Left hindlimb (tissue), 1 donor: ENCODE results near the gene HEXIM1.

Source experiments
- DNase-seq: peaks from one replicate; pipeline ENCODE4 v3.0.0-alpha.2; 2018

Gene HEXIM1

DNA sequence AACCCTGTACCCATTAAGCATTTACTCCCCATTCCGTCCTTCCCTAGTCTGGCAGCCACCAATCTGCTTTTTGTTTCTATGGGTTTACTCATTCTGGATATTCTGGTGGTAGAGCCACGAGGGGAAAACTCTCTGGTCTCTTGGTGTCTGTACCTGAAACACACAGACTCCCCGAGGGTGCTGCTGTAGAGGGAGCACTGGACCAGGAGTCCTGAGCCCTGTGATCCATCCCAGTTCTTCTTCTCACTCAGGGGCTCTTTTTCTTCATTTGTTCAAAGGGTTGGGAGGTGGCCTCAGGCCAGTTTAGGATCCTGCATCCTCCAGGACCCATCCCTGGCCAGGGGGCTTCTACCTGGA, 27.5 kb downstream of the HEXIM1 start:
- no peak for DNase-seq

GRCh38 chr17:45177563-45177962, 29.3 kb downstream of the HEXIM1 start:
- DNase-seq, result no peak

DNA sequence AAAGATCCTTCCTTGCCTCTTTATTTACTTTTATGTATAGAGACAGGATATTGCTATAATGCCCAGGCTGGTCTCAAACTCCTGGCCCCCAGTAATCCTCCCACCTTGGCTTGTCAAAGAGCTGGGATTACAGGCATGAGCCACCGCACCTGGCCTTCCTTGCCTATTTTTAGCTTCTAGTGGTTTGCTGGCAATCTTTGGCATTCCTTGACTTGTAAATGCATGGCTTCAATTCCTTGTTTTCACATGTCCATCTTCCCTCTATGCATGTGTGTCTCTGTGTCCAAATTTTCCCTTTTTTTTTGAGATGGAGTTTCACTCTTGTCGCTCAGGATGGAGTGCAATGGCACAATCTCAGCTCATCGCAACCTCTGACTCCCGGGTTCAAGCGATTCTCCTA, 35.9 kb downstream of the HEXIM1 start:
- DNase-seq, result no peak

DNA sequence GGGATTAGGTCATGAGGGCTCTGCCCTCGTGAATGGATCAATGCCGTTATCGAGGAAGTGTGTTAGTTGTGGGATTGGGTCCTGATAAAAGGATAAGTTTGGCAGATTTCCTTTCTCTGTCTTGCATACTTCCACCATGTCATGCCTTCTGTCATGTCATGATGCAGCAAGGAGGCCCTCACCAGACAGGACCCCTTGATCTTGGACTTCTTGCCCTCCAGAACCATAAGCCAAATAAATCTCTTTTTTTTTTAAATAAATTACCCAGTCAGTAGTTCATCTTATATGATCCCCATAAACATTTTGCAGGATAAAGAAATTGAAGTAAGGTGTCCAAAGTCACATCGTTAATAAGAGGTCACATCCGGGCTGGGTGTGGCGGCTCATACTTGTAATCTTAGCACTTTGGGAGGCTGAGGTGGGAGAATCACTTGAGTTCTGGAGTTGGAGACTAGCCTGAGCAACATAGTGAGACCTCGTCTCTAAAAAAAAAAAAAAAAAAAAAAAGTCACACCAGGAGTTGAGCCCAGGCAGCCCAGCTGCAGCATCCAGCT, 38.6 kb downstream of the HEXIM1 start:
- no peak for DNase-seq

DNA sequence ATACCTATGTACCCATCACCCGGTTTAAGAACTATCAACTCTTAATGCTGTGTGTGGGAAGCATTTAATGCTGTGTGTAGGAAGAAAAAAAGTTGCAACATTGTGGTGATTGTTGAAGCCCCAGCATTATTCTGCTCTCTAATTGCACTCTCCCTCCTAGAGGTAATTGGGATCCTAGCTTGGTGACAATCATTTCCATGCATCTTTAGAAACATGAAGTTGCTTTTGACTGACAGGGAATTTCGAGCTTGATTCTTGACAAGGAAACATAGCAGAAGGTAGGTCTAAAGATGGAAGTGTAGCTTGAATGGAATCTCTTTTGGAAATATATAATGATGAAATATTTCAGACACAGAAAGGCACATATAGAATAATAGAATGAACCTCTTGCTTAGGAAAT, 40.7 kb downstream of the HEXIM1 start:
- no peak for DNase-seq

- DNase-seq, result no peak
These were observed 42.4 kb downstream of the HEXIM1 start for GRCh38 chr17:45190503-45191255.

DNA sequence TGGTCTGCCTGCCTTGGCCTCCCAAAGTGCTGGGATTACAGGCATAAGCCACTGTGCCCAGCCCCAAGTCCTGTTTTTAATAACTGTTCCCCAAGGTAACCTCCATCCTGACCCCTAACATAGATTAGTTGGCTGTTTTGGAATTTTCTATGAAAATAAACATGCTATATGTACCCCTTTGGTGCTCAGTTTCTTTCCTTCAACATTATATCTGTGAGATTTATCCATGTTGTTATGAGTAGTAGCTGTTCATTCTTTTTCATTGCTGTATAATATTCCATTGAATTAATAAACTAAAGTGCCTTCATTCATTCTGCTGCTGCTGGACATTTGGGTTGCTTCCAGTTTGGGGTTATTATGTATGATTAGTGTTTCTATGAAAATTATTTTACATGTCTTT, 47.1 kb downstream of the HEXIM1 start:
- DNase-seq, result no peak

- no peak for DNase-seq
These were observed 48.8 kb downstream of the HEXIM1 start for GRCh38 chr17:45197108-45197507.

- peak; percentile 89 for DNase-seq
These were observed 49.5 kb downstream of the HEXIM1 start for GRCh38 chr17:45197555-45198334.

DNA sequence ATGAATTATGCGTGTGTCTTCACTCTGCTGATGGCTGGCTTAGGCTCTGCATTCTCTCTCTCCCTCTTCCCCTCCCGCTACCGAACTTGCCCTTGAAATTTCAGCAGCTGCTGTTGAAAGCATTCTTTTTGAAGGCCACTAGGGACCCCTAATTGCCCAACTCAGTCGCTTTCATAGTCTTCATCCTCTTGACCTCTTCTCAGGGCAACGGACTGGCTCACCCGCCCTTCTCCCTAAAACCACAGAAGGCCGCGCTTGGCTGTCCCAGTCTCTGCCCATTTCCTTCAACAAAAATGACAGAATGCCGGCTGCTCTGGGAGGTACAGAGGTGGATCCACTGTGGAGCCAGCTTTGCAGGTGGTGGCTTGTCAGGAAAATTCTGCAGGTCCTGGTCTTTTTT, 52.4 kb downstream of the HEXIM1 start:
- no peak for DNase-seq

DNA sequence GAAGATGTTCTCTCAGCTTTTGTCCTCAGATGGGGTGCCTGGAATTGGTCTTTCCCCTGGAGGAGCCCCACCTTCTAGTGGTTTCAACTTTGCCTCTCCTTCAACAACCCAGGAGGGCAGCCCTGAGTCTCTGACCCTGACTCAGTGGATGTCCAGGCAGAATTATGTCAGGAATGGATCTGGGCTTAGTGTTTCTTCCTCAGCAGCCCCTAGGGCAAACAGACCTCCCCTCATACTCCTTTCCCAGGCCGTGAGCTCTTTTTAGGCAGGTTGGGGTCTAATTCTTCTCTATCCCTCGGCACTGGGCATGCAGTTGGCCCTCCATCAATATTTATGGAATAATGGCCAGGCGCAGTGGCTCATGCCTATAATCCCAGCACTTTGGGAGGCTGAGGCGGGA, 53.2 kb downstream of the HEXIM1 start:
- DNase-seq, result no peak
